SU-DHL-6 (cell line): ENCODE results near the gene WNT3.

Source experiments
- CTCF ChIP-seq: fragments of 200-600 bp; sonication (generic); IDR thresholded peaks from one replicate; pipeline ENCODE4 v1.5.1; 2017; ENCODE audit warnings: antibody characterized with exemption, mild to moderate bottlenecking, low read length, moderate library complexity; ENCODE audit not compliant: insufficient read depth, poor library complexity, severe bottlenecking
- EZH2phosphoT487 ChIP-seq: fragments of 200-600 bp; sonication (generic), shearing (Covaris generic); conservative IDR thresholded peaks from 2 replicates; pipeline ENCODE4 v1.6.1; 2018; ENCODE audit warnings: mild to moderate bottlenecking, antibody characterized with exemption, low read length, moderate library complexity, mixed read lengths

GRCh38 chr17:46770439-46770817, 48.1 kb downstream of the WNT3 start:
- no peak for TF ChIP-seq CTCF
- no peak for TF ChIP-seq EZH2phosphoT487
